GM13977 (cell line): ENCODE results near the gene SIL1.

ENCODE experiments used
- DNase-seq: peaks from one replicate; pipeline ENCODE4 v3.0.0; 2012; ENCODE audit warnings: low spot score
- in situ Hi-C: fragments of 300-500 bp; cut with MboI; formaldehyde crosslinking; loops from one replicate; pipeline ENCODE4 v1.12.0; 2022; ENCODE audit warnings: low sequenced_read_pairs, low pct_unique_long_range_greater_than_20kb, mixed read lengths, inconsistent platforms; ENCODE audit not compliant: unreplicated experiment
- TF ChIP-seq, protein P1 (sequence below): IDR thresholded peaks from 2 replicates; pipeline ENCODE4 v1.5.1; 2012; ENCODE audit warnings: mild to moderate bottlenecking, control low read depth; ENCODE audit not compliant: insufficient read depth; ENCODE audit errors: extremely low read depth, missing control alignments

Gene SIL1

DNA sequence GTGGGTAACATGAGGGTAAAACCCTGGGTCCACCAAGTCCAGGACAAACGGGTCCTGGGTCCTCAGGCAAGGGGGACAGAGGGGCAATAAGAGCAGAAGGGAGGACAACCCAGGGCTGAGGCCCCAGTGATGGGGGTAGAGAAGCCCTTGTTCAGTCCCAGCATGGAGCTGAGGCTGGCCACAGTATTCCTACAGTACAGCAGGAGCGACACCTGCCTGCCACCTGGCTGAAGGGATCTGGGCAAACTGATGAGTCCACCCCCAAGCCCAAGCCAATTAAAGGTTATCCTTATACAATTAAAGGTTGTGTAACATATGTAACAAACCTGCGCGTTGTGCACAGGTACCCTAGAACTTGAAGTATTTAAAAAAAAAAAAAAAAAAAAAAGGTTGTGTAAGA is 225.3 kb downstream of the SIL1 start:
- no peak for DNase-seq
- TF ChIP-seq, protein P1, sequence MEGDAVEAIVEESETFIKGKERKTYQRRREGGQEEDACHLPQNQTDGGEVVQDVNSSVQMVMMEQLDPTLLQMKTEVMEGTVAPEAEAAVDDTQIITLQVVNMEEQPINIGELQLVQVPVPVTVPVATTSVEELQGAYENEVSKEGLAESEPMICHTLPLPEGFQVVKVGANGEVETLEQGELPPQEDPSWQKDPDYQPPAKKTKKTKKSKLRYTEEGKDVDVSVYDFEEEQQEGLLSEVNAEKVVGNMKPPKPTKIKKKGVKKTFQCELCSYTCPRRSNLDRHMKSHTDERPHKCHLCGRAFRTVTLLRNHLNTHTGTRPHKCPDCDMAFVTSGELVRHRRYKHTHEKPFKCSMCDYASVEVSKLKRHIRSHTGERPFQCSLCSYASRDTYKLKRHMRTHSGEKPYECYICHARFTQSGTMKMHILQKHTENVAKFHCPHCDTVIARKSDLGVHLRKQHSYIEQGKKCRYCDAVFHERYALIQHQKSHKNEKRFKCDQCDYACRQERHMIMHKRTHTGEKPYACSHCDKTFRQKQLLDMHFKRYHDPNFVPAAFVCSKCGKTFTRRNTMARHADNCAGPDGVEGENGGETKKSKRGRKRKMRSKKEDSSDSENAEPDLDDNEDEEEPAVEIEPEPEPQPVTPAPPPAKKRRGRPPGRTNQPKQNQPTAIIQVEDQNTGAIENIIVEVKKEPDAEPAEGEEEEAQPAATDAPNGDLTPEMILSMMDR: no peak
- in situ Hi-C loops: no loop called here

DNA sequence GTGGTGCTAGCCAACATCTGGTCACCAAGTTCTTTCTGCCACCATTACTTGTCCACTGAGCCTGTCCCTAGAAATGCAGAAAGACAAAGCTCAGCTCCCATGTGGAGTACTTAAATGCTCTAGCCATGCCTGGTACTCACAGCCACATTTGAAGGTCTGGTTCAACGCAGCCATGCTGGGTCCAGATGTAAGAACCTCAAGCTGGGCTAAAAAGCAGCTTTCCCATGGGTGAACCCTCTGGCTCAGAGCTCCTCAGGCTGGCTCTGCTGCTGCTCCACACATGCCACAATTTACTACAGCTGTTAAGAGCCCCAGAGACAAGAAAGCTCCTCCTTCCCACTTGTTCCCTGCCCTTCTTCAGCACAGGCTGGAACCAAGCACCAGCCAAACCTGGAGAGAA is 225.9 kb downstream of the SIL1 start:
- in situ Hi-C loops: no loop called here

DNA sequence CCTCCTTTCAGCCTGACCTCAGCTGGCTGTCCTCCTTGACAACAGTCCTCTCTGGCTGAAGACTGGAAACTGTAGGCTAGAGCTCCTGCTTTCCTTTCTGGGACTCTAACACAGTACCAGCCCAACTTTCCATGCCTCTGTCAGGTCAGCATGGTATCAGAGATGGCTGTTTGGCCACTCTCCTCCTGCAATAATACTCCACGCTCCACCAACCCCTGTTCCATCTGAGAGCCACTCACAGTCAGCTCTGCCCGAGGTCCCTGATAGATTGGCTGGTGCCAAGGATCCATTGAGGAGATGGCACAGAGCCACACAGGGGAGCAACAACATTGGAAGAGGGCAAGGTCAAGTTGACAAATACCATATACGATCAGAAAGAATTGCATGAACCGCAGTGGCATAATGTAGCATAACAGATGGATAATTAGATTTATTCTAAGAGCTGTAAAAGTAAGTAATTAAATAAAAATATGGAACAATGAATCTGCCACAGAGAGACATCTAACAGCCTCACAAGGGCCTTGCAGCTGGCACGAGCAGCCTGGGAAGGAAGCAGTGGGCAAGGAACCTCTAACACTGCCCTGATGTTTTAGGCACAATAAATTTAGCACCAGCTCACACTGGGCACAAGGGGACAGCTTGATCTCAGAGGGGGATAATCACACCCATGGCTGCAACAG is 228.7 kb downstream of the SIL1 start:
- DNase-seq: no peak
- in situ Hi-C loops: no loop called here
- TF ChIP-seq, protein P1: no peak

More for the DNA sequence above, 225.9 kb downstream of the SIL1 start:
- TF ChIP-seq, protein P1: no peak
- DNase-seq: no peak

DNA sequence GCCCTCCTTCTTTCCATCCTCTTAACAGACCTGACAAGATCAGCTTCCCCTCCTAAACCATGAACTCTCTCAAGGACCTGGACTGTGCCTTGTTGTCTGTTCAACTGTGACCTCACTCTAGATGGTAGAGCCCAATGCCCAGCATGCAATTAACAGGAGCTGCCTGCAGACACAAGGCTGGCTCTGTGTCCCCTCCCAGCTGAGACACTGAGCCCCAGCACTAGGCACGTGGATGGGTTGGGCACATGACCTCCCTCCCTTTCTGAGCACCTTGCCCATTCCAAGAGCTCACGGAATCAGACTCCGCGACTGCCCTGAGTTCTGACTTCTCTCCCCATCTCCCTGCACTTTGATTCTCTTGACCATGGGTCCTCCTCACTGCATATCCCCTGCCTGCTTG is 229.6 kb downstream of the SIL1 start:
- no peak for DNase-seq
- TF ChIP-seq, protein P1: no peak
- in situ Hi-C loops: no loop called here

DNA sequence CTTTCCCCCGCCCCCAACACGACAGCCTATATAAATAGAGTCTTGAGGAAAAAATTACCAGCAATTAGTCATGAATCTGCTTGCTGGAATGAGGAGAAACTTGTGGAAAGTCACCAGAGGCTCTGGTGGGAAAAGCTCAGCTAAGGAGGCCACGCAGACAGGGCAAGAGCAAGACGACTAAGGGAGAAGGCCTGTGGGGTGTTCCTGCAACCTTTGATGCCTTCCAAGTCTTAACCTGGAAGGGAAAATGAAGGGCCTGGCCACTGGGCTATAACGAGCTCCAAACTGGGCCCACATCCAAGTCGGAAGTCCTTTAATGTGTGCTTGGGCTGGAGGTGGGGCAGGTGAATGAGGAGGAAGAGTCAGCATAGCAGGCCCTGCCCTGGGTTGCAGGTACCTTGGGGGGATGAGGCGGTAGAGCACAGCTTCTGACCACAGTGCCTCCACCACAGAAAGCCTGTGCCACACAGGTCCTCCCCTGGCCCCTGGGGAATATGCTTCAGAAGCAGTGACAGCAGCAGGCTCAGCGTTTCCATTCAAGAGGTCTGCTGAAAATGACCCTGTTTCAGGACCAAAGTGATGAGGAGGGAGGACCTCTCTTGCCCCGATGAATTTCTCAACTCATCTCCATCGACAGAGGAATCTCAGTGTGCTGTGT is 230.2 kb downstream of the SIL1 start:
- in situ Hi-C loops: no loop called here
- DNase-seq: no peak

DNA sequence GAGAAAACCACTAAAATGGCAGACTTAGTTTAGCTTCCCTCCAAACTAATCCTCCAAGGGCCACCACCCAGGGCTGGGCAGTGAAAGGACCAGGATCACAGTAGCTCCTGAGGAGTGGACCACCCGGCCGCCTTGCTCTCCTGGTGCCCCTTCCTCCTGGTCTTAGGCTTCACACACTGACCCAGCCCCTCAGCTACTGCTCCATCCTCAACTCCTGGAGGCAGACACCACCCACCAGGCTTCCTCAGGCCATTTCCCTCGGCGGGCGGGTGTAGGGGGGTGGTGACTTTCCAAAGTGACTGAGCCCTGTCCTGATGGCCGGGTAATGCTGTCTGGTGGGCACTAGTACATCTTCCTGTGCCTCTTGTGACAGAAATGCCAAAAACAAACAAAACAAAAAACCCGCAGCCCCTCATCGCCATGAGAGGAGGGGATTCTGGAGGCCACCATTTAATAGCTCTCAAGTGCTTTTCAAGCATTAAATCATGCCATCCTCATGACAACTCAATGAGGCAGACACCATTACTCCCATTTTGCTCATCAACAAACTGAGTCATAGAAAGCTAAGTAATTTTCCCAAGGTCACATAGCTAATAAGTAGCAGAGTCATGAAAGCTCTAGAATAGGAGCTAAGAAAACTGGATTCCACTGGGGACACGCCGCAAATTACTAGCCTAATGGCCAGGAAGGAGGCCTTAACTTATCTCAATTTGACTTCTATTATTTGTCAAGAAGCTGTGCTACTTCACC is 231.8 kb downstream of the SIL1 start:
- no peak for DNase-seq
- TF ChIP-seq, protein P1: no peak
- in situ Hi-C loops: no loop called here

More for the DNA sequence above, 230.2 kb downstream of the SIL1 start:
- TF ChIP-seq, protein P1: no peak
